LNCAP (cell line): ENCODE results near the gene ORM1.

Experiments used
- CTCF ChIP-seq: fragments of 450-650 bp; IDR thresholded peaks from 2 replicates; pipeline ENCODE4 v1.5.1; 2017; ENCODE audit warnings: mild to moderate bottlenecking

Gene ORM1

DNA sequence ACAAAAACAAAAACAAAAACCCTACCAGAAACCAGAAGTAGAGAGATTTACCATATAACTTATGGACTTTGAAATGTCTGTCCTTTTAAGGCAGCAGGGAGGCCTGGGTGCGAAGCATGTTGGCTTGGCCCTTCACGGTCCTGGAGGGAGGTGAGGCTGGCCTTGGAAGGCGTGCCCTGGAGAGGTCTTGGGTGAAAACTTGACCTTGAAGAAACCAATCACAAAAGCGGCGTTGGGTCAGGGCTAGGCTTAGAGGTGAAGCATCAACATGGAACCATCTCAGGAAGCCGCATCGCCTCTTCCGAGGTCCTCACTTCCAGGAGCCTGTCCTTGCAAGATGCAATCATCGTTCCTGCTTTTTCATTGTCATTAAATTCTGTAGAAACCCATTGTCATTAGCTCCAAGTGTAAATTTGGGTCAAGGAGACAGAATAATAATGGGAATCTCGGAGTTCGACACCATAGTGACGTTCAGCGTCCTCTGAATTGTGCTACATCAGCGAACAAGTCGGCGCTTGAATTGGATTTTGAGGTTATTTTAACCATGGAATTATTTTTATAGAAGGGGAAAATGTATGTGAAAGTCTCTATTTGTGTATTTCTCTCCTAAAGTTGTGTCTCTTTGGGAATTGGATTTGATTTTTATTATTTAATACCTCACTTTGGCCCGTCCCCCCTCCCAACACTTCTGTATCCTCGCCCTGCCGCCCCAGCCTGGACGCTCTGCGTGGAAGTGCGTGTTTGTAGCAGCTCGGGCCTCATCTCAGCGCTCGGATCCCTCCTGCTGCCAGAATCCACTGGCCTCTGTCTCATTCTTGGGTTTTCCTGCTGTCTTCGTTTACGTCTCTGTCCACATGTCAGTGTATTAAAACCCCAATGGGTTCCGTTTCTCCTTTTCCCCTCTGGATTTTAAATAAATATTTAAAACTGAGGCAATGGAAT, 11.1 kb upstream of the ORM1 start:
- TF ChIP-seq CTCF = no peak

DNA sequence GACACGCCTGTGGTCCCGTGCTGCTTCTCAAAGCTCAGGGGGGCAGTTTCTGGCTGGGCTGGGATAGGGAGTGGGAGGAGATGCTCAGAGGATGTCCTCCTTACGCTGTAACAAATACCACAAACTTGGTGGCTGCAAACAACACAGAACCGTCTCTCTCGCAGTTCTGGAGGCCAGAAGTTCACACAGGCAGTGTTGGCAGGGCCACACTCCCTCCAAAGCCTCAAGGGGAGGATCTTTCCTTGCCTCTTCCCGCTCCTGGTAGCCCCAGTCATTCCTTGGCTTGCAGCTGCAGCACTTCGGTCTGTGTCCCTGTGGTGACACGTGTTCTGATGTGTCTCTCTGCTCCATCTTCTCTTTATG, 10.4 kb upstream of the ORM1 start:
- no peak for TF ChIP-seq CTCF

DNA sequence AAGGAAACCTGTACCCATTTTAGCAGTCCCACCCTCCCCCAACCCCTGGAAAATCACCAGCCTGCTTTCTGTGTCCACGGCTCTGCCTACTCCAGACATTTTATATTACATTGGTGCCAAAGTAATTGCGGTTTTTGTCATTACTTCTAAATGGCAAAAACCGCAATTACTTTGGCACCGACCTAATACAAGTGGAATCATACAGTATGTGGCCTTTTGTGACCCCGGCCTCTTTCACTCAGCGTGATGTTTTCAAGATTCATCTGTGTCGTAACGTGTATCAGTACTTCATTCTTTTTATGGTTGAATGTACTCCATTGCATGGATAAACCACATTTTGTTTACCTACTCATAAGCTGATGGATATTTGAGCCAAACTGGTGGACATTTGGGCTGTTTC, 9.7 kb upstream of the ORM1 start:
- TF ChIP-seq CTCF = no peak

- no peak for TF ChIP-seq CTCF
Observed at GRCh38 chr9:114314256-114314867, 8.5 kb upstream of the ORM1 start.

- TF ChIP-seq CTCF = no peak
Observed at GRCh38 chr9:114314881-114315722, 7.8 kb upstream of the ORM1 start.

DNA sequence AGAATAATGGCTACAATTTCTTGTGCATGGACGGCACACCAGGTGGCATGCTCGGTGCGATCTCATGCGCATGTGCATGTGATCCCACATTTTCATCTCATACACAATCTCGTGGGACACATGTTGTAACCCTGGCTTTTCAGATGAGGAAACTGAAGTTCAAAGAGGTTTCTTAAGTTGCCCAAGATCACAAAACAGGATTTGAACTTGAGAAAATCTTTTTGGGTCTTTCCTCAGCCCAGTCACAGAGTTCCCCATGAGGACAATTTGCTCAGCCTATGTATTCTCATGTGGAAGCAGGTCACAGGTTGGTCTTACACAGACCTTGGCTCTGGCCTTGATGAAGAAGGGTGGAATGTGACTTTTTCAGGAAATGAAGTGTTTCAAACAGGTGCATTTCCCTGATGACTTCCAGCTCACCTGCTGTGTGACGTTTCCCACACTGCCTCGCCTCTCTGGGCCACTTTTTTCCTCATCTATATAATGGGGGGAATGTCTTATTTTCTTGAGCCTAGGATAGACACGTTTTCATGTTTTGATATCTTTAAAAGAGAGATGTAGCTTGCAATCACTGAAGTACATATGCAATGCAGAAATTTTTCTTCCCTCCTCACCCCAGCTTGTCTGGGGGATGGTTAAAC, 7.1 kb upstream of the ORM1 start:
- no peak for TF ChIP-seq CTCF

DNA sequence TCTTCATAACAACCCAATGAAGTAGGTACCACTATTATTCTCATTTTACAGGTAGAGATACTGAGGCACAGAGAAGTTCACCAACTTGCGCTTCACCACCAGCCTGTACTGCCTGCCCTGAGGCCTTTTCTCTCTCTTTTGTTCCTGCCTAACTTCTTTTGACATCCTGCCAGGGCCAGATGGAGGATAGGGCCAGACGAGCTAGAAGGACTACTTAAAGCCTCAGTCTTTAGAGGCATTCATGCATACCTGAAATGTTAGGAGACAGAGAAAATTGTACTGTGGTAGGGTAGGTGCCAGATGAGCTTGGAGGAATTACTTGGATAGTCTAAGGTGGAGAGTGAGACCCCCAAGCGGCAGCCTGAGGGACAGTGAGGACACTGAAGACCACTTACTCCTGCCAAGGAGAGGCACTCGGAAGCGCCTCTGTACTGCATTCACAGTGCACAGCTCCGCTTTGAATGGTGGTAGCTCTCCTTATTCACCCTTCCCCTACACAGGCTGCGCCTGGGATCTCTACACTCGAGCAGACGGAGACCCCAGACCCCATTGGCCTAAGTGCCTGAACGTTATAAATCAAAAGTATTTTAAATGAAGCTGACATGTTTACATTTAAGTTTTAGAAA, 6.2 kb upstream of the ORM1 start:
- no peak for TF ChIP-seq CTCF
